WERI-Rb-1 (cell line): ENCODE results near the gene ATXN1.

Experiments
- DNase-seq: peaks from one replicate; pipeline ENCODE4 v3.0.0-alpha.2; 2020
- H3K27ac ChIP-seq: fragments of 250-450 bp; sonication (Bioruptor Pico); 2 replicates; pipeline ENCODE4 v1.5.1; 2020; ENCODE audit warnings: mild to moderate bottlenecking, moderate library complexity
- H3K27me3 ChIP-seq: fragments of 250-450 bp; sonication (Bioruptor Pico); 2 replicates; pipeline ENCODE4 v1.5.1; 2021; ENCODE audit warnings: mild to moderate bottlenecking, low read depth, moderate library complexity; ENCODE audit not compliant: insufficient read depth, severe bottlenecking
- H3K36me3 ChIP-seq: fragments of 250-450 bp; sonication (Bioruptor Pico); 2 replicates; pipeline ENCODE4 v1.5.1; 2020; ENCODE audit warnings: mild to moderate bottlenecking, moderate library complexity
- H3K4me3 ChIP-seq: 2 replicates; pipeline ENCODE4 v1.5.1; 2011; ENCODE audit warnings: low read depth, mild to moderate bottlenecking, control low read depth, low read length
- H3K9me3 ChIP-seq: fragments of 250-450 bp; sonication (Bioruptor Pico); 2 replicates; pipeline ENCODE4 v1.5.1; 2021; ENCODE audit warnings: mild to moderate bottlenecking, moderate library complexity; ENCODE audit not compliant: severe bottlenecking
- TF ChIP-seq, protein P1 (sequence below): IDR thresholded peaks from 2 replicates; pipeline ENCODE4 v1.5.1; 2011; ENCODE audit warnings: low read depth, mild to moderate bottlenecking, control low read depth, inconsistent platforms, low read length

Gene ATXN1

GRCh38 chr6:16398587-16398986 lies 362.7 kb downstream of the ATXN1 start:
- DNase-seq, result no peak
- Histone ChIP-seq H3K9me3 (no peaks in the 10 kb centered on the region), H3K27ac (no peak overlapping the region), H3K27me3 (no peaks in the 10 kb centered on the region), H3K4me3 (no peak overlapping the region), H3K36me3 (no peaks in the 10 kb centered on the region)
- TF ChIP-seq, protein P1, sequence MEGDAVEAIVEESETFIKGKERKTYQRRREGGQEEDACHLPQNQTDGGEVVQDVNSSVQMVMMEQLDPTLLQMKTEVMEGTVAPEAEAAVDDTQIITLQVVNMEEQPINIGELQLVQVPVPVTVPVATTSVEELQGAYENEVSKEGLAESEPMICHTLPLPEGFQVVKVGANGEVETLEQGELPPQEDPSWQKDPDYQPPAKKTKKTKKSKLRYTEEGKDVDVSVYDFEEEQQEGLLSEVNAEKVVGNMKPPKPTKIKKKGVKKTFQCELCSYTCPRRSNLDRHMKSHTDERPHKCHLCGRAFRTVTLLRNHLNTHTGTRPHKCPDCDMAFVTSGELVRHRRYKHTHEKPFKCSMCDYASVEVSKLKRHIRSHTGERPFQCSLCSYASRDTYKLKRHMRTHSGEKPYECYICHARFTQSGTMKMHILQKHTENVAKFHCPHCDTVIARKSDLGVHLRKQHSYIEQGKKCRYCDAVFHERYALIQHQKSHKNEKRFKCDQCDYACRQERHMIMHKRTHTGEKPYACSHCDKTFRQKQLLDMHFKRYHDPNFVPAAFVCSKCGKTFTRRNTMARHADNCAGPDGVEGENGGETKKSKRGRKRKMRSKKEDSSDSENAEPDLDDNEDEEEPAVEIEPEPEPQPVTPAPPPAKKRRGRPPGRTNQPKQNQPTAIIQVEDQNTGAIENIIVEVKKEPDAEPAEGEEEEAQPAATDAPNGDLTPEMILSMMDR, result no peak

DNA sequence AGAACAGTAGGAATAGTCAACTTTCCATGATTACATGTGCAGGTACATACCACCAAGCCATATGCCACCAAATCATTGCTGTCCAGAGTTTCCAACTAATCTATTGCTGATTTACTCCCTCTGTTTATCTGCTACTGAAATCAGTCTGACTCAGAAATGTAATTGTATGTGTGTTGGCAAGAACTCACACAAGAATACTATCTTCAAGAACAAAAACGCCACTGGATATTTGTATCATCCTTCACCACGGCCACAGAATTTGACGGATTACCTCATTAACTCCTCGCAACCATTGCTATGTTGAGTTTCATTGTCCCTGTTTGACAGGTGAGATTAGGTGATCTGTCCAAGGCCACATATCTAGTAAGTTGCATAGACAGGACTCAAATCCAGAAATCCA lies 363.6 kb downstream of the ATXN1 start:
- H3K27me3 ChIP-seq, result no peaks in the 10 kb centered on the region
- H3K9me3 ChIP-seq, result no peaks in the 10 kb centered on the region
- H3K36me3 ChIP-seq, result no peaks in the 10 kb centered on the region
- H3K4me3 ChIP-seq, result no peak overlapping the region
- no peak overlapping the region for H3K27ac ChIP-seq
- TF ChIP-seq, protein P1, result no peak
- no peak for DNase-seq

- H3K4me3 ChIP-seq, result no peak overlapping the region
These were observed 364.6 kb downstream of the ATXN1 start for GRCh38 chr6:16396497-16397319.

GRCh38 chr6:16394632-16395031 lies 366.6 kb downstream of the ATXN1 start:
- no peaks in the 10 kb centered on the region for H3K36me3 ChIP-seq
- TF ChIP-seq, protein P1, result no peak
- no peak for DNase-seq
- H3K9me3 ChIP-seq, result no peaks in the 10 kb centered on the region
- H3K4me3 ChIP-seq, result no peak overlapping the region
- no peak overlapping the region for H3K27ac ChIP-seq
- no peaks in the 10 kb centered on the region for H3K27me3 ChIP-seq

More at GRCh38 chr6:16396497-16397319, 364.6 kb downstream of the ATXN1 start:
- no peak for DNase-seq
- H3K9me3 ChIP-seq, result no peaks in the 10 kb centered on the region
- no peaks in the 10 kb centered on the region for H3K36me3 ChIP-seq
- H3K27ac ChIP-seq, result no peak overlapping the region
- TF ChIP-seq, protein P1, result no peak
- no peaks in the 10 kb centered on the region for H3K27me3 ChIP-seq

- H3K4me3 ChIP-seq, result no peak overlapping the region
- no peaks in the 10 kb centered on the region for H3K36me3 ChIP-seq
- no peak overlapping the region for H3K27ac ChIP-seq
- TF ChIP-seq, protein P1, result no peak
- no peak for DNase-seq
- no peaks in the 10 kb centered on the region for H3K27me3 ChIP-seq
- H3K9me3 ChIP-seq, result no peaks in the 10 kb centered on the region
These were observed 367.9 kb downstream of the ATXN1 start for GRCh38 chr6:16393326-16393725.

DNA sequence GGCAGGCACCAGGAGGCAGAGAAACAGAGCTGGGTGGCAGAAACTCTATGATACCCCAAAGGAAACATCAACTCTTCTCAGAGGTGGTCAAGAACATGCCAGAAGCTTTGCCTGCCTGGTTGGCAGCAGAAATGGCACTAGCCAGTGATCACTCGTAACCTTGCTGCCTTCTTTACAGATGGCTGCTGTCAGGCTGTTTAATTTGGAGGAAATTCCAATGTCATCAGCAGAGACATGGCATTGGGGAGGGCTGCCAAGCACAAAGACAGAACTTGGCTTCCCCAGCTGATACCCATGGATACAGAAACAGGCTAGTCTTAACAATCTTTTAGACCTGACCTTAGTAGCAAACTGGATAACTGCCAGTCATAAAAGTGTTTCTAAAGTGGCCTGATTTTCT lies 369.2 kb downstream of the ATXN1 start:
- Histone ChIP-seq H3K36me3 (no peaks in the 10 kb centered on the region), H3K27ac (no peak overlapping the region), H3K9me3 (no peaks in the 10 kb centered on the region), H3K4me3 (no peak overlapping the region), H3K27me3 (no peaks in the 10 kb centered on the region)
- TF ChIP-seq, protein P1, result no peak
- no peak for DNase-seq
